Measurements from ENCODE around the gene HINFP. TPM values are rescaled to one million over a fixed set of nuclear protein-coding genes. Genes with fewer than 3 reads are reported as not detected.

Gene HINFP
- total and polyA plus RNA-seq, 9 of the 15 experiments (the other 6 are each of a cell fraction or from before 2014, with no cell fraction given), result 13.8 to 34.1 (median 22.5) TPM

DNA sequence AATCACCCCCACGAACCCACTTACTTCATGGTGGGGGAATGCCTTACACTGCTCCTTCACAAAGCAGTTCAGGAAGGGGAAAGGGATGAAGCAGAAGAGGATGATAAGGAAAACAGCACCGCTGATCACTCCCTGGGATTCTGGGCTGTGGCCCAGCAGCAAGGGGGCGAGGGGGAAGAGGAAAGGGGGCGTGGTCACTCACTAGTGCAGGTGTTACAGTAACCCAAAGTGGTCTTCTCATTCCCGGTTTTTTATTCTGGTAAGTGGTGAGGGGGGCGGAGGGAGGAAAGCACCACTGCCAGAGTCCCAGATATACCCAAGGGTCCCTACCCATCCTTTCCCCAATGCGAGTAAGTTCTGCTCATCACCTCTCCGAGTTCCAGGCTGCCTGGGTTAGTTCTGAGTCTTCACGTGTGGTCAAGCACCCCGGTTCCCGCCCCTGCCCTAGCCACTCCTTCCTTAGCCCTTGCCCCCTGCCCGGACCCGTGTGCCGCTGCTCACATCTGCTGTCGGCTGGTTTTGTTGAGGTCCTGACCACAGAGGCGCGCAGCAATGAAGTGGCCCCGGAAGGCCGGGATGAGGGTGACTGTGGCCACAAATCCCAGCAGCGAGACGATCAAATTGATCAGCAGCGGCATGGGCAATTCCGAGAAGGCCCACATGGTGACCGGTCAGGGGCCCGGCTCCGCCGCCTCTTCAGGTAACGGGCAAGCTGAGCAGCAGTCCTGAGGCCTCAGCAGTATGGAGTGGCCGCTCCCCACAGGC is 20.2 kb upstream of the HINFP start (continued):
- TF ChIP-seq PCBP2 (IDR thresholded peaks at IDR 0.05; ENCODE audit: low read depth, low read length, poor library complexity, severe bottlenecking), result no peak
- TF ChIP-seq KDM1A (IDR thresholded peaks at IDR 0.05), result 0 out of 4 replicates have a peak, but pooled peaks of 1 of the 2 experiments have one; percentile 27
- TF ChIP-seq ZNF354B (CRISPR knock-in tag; IDR thresholded peaks at IDR 0.05), result no peak
- no peak for TF ChIP-seq ZNF23 (CRISPR knock-in tag; IDR thresholded peaks at IDR 0.05)
- TF ChIP-seq RNF219 (CRISPR knock-in tag; IDR thresholded peaks at IDR 0.05), result no peak
- TF ChIP-seq FOXJ2 (tag; IDR thresholded peaks at IDR 0.05), result no peak
- no peak for TF ChIP-seq ILF3 (IDR thresholded peaks at IDR 0.05; ENCODE audit: borderline replicate concordance)
- no peak; the same call in 1 of the 2 replicates for TF ChIP-seq ZFX (CRISPR knock-in tag; IDR thresholded peaks at IDR 0.05)
- no peak for TF ChIP-seq NFATC3 (IDR thresholded peaks at IDR 0.05)
- no peak for TF ChIP-seq ZNF324 (CRISPR knock-in tag; IDR thresholded peaks at IDR 0.05)
- TF ChIP-seq ZBTB1 (CRISPR knock-in tag; IDR thresholded peaks at IDR 0.05; ENCODE audit: borderline replicate concordance, low read depth), result no peak
- no peak for TF ChIP-seq ETV6 (IDR thresholded peaks at IDR 0.05; ENCODE audit: borderline replicate concordance in 1 of 2, low read depth in 2 of 2, low read length in 1 of 2)
- 0 out of 2 replicates have a peak, but pooled peaks have one; percentile 22 for TF ChIP-seq ETV6 (CRISPR knock-in tag; IDR thresholded peaks at IDR 0.05; ENCODE audit: borderline replicate concordance)
- TF ChIP-seq XRCC3 (IDR thresholded peaks at IDR 0.05), result no peak
- TF ChIP-seq, protein P1, sequence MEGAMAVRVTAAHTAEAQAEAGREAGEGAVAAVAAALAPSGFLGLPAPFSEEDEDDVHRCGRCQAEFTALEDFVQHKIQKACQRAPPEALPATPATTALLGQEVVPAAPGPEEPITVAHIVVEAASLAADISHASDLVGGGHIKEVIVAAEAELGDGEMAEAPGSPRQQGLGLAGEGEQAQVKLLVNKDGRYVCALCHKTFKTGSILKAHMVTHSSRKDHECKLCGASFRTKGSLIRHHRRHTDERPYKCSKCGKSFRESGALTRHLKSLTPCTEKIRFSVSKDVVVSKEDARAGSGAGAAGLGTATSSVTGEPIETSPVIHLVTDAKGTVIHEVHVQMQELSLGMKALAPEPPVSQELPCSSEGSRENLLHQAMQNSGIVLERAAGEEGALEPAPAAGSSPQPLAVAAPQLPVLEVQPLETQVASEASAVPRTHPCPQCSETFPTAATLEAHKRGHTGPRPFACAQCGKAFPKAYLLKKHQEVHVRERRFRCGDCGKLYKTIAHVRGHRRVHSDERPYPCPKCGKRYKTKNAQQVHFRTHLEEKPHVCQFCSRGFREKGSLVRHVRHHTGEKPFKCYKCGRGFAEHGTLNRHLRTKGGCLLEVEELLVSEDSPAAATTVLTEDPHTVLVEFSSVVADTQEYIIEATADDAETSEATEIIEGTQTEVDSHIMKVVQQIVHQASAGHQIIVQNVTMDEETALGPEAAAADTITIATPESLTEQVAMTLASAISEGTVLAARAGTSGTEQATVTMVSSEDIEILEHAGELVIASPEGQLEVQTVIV (CRISPR knock-in tag; IDR thresholded peaks at IDR 0.05; ENCODE audit: borderline replicate concordance), result no peak
- no peak for TF ChIP-seq NELFE (IDR thresholded peaks at IDR 0.05; ENCODE audit: insufficient read depth, insufficient read length)
- TF ChIP-seq ZNF778 (CRISPR knock-in tag; IDR thresholded peaks at IDR 0.05), result no peak
- TF ChIP-seq MAZ (CRISPR knock-in tag; conservative IDR thresholded peaks at IDR 0.05 in 1 of 2, IDR thresholded peaks at IDR 0.05 in 1 of 2), result no peak; a peak in 1 of 4 replicates
- TF ChIP-seq STAT6 (CRISPR knock-in tag; IDR thresholded peaks at IDR 0.05), result no peak
- TF ChIP-seq MTA2 (IDR thresholded peaks at IDR 0.05; ENCODE audit: low read depth), result no peak
